GM08714 (cell line): ENCODE data around the gene CCNF.
"Not testable (repeated sequence)": the region's sequence is repeated elsewhere in the genome, so short reads cannot be mapped to it uniquely, and the experiment has no call there.

ENCODE experiments used
- H3K4me3 ChIP-seq: fragments of 200-500 bp; sonication (Bioruptor generic); 2 replicates; pipeline ENCODE4 v1.5.1; 2014; ENCODE audit warnings: mild to moderate bottlenecking, low read length, inconsistent platforms
- ZNF274 ChIP-seq: IDR thresholded peaks from 2 replicates; pipeline ENCODE4 v1.6.1; 2012; ENCODE audit warnings: mild to moderate bottlenecking, low read depth, low read length

Gene CCNF

GRCh38 chr16:2437032-2437790, 8.0 kb downstream of the CCNF start:
- no peak for TF ChIP-seq ZNF274
- H3K4me3 ChIP-seq: no peak overlapping the region

GRCh38 chr16:2438121-2438520, 8.9 kb downstream of the CCNF start:
- no peak for TF ChIP-seq ZNF274

GRCh38 chr16:2439598-2439997, 10.4 kb downstream of the CCNF start:
- H3K4me3 ChIP-seq: no peak overlapping the region
- no peak for TF ChIP-seq ZNF274

More at GRCh38 chr16:2438121-2438520, 8.9 kb downstream of the CCNF start:
- H3K4me3 ChIP-seq: no peak overlapping the region

- not testable (repeated sequence) for H3K4me3 ChIP-seq
These were observed 12.0 kb downstream of the CCNF start for GRCh38 chr16:2441143-2441804.

GRCh38 chr16:2443555-2443954, 14.3 kb downstream of the CCNF start:
- no peak for TF ChIP-seq ZNF274

GRCh38 chr16:2447920-2448583, 18.8 kb downstream of the CCNF start:
- no peak for TF ChIP-seq ZNF274
- no peak overlapping the region for H3K4me3 ChIP-seq

More at GRCh38 chr16:2443555-2443954, 14.3 kb downstream of the CCNF start:
- no peak overlapping the region for H3K4me3 ChIP-seq

GRCh38 chr16:2449118-2449517, 19.9 kb downstream of the CCNF start:
- TF ChIP-seq ZNF274: no peak
- H3K4me3 ChIP-seq: no peak overlapping the region

- no peak for TF ChIP-seq ZNF274
- no peak overlapping the region for H3K4me3 ChIP-seq
These were observed 21.3 kb downstream of the CCNF start for GRCh38 chr16:2450535-2450934.

- TF ChIP-seq ZNF274: no peak
- no peak overlapping the region for H3K4me3 ChIP-seq
These were observed 21.7 kb downstream of the CCNF start for GRCh38 chr16:2450975-2451381.

GRCh38 chr16:2451851-2452320, 22.6 kb downstream of the CCNF start:
- H3K4me3 ChIP-seq: no peak overlapping the region
- TF ChIP-seq ZNF274: no peak

GRCh38 chr16:2452650-2453049, 23.4 kb downstream of the CCNF start:
- no peak for TF ChIP-seq ZNF274
- no peak overlapping the region for H3K4me3 ChIP-seq

GRCh38 chr16:2455081-2455845, 26.0 kb downstream of the CCNF start:
- TF ChIP-seq ZNF274: no peak
- no peak overlapping the region for H3K4me3 ChIP-seq

GRCh38 chr16:2456551-2457153, 27.4 kb downstream of the CCNF start:
- no peak overlapping the region for H3K4me3 ChIP-seq
- no peak for TF ChIP-seq ZNF274

GRCh38 chr16:2457267-2457666, 28.0 kb downstream of the CCNF start:
- no peak overlapping the region for H3K4me3 ChIP-seq
- no peak for TF ChIP-seq ZNF274
